HG03060 (cell line): ENCODE data around the gene ARPC5L.

Experiments
- ATAC-seq: cut with Tn5 transposase; IDR thresholded peaks from one replicate; pipeline ENCODE4 v1.9.1; 2021; ENCODE audit warnings: low read depth, moderate number of reproducible peaks; ENCODE audit not compliant: unreplicated experiment

The ARPC5L gene

DNA sequence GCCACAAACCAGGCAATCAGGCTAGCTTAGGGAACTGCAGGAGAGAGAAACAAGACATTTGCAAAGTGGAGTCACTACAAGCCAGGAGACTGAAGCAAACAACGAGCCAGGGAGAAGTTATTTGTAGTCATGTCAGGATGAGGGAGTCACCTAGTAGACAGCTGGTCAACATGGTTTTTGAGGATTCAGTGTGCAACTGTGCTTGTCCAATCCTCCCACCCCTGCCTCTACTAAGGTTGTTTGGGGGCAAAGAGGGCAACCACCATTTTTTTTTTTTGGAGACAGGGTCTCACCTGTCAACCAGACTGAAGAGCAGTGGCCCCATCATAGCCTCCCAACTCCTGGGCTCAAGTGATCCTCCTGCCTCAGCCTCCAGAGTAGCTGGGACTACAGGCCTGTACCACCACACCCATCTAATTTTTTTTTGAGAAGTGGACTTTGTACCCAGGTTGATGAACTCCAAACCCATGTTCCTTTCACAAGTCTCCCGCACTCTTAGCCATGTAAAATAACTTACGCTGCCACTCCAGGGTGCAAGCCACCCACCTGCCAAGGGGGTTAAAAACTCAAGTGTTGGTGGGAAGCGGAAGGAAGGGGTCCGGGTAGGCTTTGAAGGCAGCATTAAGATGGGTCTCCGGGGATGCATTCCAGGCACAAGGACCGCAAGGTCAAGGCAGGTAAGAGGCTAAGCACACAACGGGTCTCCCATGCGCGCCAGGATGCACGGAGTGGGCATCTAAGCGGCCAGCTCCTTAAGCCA is 1.2 kb upstream of the ARPC5L start:
- ATAC-seq: no peak

DNA sequence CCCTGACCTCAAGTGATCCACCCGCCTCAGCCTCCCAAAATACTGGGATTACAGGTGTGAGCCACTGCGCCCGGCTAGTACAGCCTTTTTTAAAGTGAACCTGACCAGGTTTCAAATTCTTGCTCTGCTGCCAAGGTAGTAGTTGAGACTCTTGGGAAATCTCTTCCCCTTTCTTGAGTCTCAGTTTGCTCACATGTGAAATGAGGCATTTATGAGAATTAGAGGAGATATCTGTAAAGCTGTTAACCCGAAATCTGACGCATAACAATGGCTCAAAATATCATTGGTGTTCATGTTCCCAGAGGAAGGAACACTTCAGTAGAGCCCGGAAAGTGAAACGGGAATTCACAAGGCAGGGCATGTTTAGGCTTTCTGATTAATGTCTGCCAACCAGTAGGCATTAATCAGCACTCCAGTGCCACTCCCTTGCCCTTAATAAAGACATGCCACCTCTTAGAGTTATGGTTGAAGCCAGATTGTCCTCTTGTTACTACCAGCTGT is 1.5 kb downstream of the ARPC5L start:
- ATAC-seq: no peak

DNA sequence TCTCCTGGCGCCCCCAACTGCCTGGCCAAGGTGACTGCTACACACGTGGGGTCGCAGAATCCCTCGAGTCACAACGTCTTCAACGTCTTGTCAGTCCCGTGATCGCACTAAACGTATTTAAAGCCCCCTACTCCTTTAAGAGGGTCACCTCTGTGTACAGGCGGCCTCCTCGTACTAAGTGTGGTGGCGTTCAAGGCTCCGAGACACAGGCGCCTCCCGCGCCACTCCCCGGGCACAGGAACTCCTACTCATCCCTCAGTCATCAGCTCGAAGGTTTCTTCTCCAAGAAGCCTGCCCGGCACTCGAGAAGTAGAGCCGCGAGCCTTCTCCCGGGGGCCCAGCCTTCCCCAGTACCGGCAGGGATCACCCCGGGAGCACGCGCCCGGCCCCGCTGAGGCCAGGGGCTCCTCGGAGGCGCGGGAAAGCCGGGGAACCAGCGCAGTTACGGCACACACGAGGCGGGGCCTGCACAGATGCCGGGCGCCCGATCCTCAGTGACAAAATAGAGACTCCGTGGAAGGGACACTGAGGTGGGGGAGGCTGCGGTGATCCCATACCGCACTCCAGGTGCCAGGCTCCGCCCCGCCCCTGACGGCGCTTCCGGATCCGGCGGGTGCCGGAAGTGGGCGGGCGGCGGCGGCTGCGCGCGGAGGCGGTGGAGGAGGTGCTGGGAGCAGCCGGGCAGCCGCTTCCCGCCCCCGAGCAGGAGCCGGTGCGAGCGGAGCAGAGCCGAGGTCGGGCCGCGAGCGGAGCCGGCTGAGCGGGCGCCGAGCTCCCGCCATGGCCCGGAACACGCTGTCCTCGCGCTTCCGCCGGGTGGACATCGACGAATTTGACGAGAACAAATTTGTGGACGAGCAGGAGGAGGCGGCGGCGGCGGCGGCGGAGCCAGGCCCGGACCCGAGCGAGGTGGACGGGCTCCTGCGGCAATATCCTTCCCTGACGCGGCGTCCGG is 6.9 kb downstream of the ARPC5L start:
- no peak for ATAC-seq

DNA sequence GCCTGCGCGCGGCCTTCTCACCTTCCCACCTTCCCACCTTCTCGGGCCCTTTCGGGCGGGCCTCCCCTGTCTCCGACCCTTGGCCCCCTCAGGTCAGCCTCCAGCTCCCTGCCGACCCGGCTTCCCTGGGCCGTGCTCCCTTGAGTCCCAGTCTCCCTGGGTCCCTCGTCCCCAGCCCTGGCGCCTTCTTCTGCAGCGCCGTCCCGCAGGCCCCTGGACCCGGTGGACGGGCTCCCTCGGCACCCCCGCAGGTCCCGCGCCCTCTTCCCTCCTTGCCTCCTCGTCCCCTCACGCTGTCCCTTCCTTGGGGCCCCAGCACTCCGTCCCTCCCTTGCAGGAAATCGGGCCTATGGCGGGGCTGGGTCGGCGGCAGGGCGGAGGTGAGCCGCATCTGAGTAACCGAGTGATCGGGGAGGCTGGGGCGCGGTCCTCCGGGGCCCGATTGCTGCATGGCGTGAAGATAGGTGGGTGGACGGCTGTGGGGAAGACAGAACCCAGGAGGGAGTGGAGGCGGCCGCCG is 7.6 kb downstream of the ARPC5L start:
- ATAC-seq: no peak

DNA sequence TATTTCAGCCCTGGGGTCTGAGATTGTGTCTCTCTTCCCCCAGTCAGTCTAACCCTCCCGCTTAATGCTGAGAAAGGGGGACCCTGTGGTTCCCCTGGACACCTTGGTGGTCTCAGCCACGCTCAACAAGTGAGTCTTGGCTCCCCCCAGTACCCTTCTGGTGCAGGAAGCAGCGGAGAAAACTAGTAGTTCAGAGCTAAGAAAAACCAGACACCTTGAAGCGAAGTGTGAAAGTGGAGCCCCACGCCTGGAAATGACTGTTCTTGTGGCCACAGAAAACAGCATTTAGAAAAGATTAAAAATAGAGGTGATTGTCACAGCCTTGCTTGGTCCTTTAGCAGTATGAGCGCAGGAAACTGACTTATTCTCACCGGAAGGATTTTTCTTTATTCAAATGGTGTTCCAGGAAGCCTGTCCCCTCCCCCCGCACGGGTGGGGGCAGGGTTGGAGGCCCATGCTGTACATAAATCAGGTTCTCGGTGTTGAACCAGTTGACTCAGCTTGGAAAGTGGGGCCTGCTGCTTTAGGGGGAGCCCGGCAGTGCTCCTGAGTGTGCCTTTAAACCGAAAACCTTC is 8.1 kb downstream of the ARPC5L start:
- no peak for ATAC-seq

DNA sequence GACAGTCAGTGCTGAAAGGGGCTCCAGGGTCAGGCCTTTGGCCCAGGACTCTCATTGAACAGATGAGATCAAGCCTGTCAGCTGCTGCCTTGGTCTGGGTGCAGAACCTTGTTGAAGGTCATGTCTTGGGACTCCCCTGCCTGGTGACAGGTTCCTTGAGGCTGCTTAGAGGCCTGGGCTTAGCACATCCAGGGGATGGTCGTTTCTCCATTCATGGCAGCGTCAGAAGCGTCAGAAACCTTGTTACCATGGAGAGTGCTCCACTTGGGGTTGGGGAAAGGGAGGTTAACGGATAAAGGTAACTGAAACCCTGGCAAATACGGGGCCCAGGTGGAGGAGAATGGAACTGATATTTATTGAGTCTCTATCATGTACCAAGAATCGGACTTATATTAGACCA is 8.8 kb downstream of the ARPC5L start:
- ATAC-seq: no peak

DNA sequence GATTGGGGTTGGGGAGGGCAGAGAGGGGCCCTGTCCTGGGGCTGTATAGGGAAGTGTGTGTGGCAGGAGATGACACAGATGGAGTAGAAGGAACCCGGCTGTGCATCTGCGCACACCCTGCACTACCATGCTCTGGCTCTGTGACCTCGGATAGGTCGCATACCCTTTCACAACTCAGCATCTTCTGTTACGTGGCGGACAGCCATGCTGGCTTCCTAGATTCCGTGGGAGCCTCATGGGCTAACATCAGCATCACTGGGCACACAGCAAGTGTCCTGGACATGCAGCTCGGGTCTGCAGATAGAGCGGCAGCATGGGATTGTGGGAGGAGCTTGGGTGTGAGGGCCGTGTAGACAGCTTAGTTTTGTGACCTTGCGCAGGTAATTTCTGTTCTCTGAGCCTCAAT is 9.2 kb downstream of the ARPC5L start:
- ATAC-seq: no peak

DNA sequence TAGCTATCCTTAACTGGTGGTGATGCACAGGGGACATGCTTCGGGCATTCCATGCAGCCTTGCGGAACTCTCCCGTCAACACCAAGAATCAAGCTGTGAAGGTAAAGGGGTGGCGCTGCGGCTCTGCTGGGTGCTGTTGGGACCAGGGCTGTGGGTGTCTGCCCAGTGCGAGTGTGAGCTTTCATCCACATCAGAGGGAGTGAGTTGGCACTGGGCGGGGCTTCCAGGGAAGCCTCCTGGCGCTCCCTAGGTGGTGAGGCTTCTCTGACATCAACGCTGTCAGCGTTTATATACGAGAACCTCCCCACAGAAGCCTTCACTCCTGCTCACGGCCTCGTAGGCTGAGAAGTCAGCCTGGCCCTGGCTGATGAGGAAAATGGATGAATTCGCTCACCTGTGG is 11.7 kb downstream of the ARPC5L start:
- ATAC-seq: no peak

DNA sequence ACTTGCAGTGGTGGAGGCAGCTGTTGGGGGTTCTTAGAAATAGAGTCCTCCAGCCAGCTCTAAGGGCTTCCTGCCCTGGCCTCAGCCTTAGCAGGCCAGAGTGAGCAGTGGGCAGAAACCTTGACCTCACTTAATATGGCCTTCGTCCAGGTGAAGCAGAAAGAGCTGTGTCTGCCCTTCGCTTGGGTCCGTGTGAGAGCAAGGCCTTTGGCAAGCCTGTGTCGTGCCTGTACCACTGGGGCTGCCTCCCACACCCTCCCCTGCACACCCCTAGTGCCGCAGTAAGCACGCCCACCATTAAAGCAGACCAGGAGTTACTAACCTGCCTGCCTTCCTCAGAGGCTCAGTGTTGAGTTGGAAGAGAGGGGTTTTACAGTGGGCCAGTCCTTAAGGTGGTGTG is 13.6 kb downstream of the ARPC5L start:
- no peak for ATAC-seq

DNA sequence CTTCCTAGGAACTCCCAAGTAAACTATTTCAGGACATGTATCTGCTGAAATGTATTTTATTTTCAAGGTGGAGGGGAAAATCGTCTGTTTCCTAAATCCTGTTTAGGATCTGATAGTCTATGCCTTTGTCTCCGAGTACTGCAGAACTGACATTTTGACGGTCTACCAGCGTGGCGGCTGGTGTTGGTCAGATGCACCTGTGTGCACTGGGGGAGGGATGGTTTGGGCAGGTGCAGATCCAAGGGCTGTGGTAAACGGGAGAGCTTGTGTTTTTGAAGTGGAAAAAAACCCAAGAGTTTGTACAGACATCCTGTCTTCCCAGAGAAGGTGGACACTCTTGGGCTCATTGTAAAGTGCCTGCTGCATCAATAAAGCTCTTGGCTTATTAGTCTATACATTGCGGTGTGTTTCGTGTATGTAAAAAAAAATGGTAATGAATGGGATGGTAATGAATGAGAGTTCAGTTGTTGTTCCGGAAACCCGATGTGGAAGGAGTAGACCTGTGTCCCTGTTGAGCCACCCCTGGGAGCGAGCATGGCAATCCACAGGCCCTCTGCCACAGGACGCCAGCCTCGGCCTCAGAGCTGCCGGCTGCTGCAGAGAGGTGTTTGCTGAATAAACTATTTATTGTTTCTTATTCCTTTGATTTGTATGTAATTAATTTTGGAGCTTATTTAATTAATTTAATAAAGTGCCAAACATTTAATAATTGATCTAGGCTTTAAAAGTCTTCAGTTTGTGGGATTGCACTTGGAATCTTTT is 15.3 kb downstream of the ARPC5L start:
- ATAC-seq: no peak

DNA sequence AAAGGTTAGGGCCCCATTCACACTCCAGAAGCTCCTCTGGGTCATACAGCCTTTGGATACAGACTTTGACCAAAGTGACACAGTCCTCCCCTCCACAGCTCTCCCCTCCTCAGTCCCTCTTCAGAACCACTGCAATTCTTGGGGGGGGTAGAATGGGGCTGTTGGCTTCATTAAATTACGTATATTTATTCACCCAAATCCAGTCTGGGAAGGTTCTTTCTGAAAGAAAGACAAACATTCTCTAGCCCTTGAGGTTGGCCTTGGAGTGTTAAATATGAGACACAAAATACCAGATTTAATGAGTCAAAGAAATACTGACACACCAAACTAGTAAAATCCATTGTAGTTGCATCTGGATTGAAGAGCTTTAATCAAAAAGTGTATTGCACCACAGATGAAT is 16.1 kb downstream of the ARPC5L start:
- ATAC-seq: no peak

DNA sequence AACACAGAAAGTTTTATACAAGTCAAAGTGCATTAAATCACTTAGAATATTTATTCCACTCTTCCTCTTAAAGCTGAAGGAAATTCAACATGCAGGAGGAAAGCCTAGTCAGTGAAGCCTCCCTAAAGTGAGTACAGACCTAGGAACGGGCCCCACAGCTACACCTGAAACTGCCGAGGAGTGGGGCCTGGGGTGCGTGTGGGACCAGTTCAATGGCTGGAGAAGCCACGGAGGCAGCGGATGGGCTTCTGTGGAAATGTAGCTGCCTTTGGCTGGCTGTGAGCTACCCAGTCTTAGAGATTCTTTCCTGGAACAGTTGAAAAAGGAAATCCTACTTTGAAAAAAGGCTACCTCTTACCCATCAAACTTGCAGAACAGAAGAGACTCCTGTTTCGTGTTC is 16.6 kb downstream of the ARPC5L start:
- no peak for ATAC-seq

DNA sequence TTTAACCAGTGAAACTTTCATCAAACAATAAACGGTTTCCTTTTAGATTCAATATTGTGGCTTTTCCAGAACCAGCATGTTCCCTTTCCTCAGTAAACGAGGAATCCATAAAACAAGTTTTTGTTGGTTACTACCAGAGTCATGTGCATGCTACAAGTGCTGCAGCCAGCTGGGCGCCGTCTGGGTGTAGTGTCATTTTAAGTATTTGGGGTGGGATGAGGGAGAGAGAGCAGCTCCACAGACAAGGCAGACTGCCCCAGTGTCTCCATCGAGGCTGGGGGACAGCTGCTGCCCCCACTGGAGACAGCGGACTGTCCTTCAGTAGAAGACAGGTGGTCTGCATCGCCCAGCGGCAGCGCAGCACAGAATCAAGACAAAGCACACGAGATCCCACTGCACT is 17.3 kb downstream of the ARPC5L start:
- no peak for ATAC-seq

DNA sequence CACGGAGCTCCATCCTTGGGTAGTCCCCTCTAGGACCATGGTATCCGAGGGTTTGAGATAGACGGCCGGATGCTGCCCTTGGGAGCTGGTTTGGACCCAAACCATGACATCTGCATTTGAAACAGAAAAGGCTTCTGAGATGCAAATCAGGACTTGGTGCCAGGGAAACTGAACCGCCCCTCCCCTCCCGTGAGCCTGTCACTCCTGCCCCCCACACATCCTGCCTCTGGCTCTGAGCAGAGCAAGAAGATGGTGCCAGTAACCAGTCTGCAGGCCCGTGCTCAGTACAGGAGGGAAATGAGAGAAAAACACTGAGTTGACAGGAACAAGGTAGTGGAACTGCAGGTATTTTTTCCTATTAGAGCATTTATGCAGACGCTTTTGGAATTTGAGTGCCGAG is 18.6 kb downstream of the ARPC5L start:
- no peak for ATAC-seq

DNA sequence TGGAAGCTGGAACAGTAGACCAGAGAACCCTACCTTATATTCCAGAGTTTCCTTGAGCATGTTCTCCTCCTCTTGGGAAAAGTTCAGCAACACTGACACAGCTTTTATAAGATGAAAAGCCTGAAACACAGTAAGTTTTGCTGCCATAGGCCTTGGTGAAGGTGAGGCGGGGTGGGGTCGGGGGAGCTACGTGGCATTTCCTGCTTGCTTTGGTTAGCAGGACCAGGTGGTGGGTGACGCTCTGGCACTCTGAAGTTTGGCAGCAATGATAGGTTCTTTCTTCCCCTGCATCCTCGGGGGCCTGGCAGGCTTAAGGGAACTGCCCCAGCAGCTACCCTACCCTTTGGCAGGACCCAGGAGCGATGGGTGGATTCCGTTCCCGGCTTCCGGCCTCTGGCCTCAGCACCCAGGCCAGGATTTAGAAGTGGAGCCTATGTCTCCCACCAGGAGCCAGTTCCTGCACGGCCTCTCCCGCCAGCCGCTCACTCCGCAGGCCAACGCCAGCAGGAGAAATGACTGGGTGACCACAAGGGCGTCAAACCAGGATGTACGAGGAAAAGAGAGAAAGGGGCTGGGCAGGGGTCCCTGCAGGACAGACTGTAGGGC is 19.3 kb downstream of the ARPC5L start:
- ATAC-seq: no peak

DNA sequence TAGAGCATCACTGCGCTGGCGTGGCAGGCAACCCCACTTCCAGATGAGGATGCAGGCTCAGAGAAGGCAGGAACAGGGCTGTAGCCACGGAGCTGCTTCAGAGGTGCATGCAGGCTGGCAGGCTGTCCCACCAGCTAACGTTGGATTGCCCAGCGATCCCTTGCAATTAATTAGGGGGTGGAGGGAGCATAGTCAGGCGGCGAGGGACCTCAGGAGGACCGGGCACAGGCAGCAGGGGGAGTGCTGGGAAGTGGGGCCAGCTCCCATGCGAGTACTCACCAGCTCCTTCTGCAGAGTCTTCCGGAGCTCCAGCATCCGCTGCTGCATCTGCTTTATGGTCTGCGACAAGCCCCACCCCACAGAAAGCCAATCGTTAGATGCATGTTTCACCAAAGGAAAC is 20.3 kb downstream of the ARPC5L start:
- no peak for ATAC-seq

DNA sequence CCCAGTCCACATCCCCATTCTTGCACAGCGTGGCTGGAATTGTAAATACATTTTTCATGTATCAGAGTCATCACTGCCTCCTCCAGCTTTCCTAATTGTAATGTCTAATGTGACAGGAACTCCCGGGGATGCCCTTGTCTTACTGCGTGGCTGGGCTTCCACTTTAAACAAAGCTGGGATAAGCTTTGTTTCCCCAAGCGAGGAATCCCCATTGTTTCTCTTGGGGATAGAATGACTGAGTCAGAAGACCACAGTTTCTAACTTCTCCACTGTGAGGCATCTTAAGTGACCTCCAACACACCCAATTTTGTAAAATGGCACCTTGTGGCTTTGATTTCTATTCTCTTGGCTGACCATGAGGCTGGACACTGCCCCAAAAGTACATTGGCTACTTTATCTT is 22.4 kb downstream of the ARPC5L start:
- no peak for ATAC-seq

DNA sequence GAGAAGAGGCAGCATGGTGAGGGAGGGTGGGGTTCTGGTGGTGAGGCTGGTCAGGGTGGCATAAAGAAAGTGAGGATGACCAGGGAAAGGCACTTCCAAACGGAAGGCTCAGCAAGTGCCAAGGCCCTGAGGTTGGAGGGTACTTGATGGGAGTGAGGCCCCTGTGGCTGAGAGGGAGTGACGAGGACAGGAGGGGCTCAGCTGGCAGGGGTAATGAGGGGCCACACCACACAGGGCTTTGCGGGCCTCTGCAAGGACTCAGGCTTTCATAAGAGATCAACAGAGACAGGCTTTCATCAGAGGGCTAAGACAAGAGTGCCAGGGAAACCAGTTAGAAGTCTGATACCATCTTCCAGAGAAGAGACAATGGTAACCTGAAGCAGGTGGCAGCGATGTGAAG is 23.6 kb downstream of the ARPC5L start:
- ATAC-seq: no peak

DNA sequence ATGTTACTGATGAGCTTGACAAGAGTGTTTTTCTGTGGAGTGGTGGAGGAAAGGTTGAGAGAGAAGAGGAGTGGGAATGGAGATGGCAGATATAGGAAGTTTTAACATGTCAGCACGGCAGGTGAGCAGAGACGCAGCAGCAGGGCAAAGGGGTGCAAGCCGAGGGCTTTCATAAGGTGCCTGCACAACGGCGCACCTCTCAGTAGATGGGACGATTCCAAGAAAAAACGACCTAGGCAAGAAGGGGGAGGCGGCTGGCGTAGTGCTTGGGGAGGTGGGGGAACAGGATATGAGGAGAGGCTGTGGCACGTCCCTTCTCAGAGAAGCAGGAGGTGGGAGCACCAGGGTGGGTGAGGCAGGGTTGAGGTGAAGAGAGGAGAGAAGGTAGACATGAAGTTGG is 24.5 kb downstream of the ARPC5L start:
- ATAC-seq: no peak
